GM18873 (cell line): ENCODE results near the gene CCBE1.

Source experiments
- ATAC-seq: cut with Tn5 transposase; IDR thresholded peaks from one replicate; pipeline ENCODE4 v1.9.1; 2021; ENCODE audit warnings: mild to moderate bottlenecking, moderate library complexity, moderate number of reproducible peaks; ENCODE audit not compliant: unreplicated experiment, low FRiP score

Gene CCBE1

DNA sequence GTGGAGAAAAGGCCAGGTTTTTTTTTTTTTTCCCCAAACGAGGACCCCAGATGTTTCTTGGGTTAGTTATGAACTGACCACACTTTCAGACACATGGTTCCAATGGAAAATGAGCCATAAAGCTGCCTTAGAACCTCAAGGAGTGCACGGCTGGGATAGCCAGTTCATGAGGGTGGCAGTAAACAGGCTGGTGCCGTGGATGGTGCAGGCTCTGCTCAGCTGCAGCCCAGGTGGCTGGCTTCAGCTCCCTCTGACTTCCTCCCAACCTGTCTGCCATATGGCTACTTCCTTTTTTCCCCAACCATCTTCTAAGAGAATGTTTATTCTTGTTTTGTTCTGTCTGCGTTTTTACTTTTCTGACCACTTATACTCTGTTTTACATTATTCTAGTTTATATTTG is 228.4 kb downstream of the CCBE1 start:
- no peak for ATAC-seq

DNA sequence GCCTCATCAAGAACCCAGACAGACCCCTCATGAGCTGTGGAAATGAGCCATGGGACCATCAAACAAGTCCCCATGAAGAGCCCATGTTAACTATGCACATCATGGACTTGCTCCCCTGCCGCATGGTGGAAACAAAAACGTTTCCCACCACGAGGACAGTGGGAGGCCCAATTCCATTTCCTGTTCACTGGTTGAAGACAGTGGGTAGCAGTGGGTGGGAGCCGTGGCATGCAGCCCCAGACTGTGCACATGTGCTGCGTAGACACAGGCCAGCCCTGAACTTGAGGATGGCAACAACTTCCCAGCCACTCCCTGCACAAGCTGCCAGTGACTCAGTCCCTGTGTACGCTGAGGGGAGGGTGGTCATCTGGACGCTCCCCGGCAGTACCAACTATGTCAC is 229.7 kb downstream of the CCBE1 start:
- no peak for ATAC-seq

DNA sequence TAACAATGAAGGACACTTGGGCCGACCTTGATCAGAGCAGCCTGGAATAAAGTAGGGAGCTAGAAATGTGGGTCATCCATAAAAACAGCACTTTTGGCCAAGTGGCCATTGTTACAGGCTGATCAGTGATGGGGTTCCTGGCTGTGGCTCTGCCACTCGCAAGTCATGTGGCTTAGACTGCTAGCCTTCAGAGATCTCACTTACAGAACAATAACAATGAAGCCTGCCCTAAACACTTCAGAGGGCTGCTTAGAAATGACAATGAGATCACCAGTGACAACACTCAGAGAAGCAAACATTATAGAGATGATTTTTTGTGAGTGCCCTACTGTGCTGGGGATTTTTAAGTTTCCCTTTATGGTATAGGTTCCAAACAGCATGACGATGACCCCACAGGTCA is 230.2 kb downstream of the CCBE1 start:
- ATAC-seq = no peak

DNA sequence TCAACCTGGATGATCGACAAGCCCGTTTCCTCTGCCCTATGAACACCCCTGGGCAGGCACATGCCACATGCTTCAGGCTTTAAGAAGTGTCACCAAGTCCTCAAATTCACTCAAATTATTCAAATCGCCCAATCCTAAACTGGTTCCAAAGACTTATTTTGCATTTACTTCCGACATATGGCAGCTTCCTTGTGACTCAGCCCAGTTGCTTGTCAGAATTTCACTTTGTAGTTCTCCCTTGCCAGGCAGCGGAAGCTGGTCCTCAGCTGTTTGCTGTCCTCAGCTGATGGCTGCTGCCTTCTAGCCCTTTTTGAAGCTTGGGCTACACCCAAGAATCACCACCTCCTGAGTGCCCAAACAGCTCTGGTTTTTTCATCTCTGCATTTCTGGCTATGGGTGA is 232.7 kb downstream of the CCBE1 start:
- no peak for ATAC-seq

DNA sequence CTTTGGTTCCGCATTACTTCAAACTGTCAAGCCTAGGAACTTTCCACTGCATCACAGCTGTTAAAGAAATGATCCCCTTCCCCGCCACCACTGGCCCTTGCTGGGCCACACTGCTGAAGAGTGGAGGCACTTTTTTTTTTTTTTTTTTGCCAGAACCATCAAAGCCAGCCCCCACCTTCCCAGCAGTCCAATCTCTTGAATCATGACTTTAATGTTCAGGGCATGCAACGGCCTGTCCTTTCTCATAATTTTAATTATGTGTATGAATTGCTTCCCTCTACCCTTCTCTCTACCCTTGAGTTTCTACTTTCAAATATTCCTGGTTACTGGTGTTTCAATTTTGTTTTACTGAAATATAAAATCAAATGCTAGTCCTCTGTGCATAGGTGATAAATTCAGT is 236.1 kb downstream of the CCBE1 start:
- no peak for ATAC-seq

GRCh38 chr18:59460072-59460420 is 237.2 kb downstream of the CCBE1 start:
- ATAC-seq = no peak

DNA sequence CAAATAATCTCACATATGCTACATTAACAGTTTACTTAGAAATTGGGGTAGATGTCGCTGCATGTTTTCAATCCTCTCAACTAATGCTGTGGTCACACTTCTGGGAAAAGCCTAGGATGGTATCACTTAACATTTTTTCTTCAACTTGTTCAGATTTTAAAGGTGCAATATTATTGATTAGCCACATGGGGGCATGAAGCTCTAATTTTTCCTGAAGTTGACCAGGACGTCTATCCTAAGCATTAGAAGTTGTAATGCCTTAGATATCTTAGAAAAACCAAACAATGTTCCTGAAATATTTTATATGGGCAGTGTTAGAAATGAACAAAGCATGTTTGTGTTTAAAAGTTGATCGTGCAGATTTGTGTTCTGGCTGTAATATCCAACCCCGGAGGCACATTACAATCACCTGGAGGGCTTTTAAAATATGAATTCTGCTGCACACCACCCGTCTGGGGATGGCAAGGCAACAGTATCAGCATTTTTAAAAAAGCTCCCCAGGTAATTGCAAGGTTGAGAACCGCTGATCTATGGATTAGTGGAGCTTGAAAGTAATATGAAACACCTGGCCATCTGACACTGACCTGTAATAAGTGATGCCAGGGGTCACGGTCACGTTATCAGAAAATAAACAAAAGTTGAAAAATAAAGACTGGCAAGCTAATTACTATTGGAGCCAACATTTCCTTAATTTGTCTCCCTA is 237.7 kb downstream of the CCBE1 start:
- ATAC-seq = no peak

DNA sequence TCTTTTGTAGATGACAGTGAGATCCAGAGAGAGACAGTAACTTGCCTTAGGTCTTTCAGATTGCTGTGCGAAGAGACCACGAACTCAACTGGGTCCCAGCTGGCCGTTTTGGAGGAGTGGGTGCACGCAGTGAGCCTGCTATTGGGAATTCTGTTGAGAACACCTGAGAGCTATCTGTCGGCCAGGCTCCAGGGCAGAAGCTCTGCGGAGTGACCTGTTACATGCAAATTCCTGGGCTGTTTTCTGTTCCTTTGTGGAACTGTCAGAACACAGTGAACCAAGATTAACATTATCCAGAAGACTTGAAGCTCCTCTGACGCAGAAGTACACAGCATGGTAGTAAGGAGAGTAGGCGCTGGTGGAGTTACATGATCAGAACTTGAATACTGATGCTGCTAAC is 238.6 kb downstream of the CCBE1 start:
- no peak for ATAC-seq

- ATAC-seq = no peak
These were observed 240.6 kb downstream of the CCBE1 start for GRCh38 chr18:59456657-59457056.

- ATAC-seq = no peak
These were observed 241.4 kb downstream of the CCBE1 start for GRCh38 chr18:59455728-59456276.

GRCh38 chr18:59454909-59455727 is 242.1 kb downstream of the CCBE1 start:
- ATAC-seq = no peak

GRCh38 chr18:59453468-59453961 is 243.7 kb downstream of the CCBE1 start:
- ATAC-seq = no peak

DNA sequence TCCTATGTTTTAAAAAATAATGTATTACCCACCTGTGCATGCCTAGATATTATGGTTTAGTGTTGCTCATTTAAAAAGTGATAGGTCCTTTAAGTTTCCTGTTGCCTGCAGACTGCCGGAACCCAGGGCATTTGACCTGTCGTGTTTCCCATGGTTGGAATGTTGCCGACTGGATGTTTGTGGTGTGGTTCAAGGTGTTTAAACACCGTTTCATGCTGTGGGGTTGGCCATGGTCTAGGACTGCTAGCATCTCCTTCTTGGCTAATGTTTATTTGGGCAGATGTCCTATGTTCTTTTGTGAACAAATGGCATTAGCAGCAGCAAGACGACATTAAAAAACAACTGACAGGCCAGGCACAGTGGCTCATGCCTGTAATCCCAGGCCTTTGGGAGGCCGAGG is 245.3 kb downstream of the CCBE1 start:
- no peak for ATAC-seq

DNA sequence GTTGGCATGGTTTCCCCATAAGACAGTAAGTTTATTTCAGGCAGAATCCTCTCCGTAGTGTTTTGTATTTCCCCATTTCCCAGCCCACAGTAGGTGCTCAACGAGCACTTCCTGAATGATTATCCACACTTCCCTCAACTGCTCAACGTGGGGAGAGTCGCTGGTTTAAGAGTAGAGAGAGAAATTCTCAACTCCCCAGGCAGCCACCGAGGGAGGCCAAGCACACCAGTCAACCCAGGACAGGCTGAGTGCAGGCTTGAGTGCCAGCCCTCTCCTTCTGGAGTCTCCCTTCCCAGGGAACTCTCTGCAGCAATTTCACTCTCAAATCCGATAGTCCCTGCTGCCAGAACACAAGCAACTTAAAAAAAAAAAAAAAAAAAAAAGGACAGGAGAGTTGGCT is 246.2 kb downstream of the CCBE1 start:
- no peak for ATAC-seq

- ATAC-seq = no peak
These were observed 248.7 kb downstream of the CCBE1 start for GRCh38 chr18:59448546-59448945.

- ATAC-seq = no peak
These were observed 251.2 kb downstream of the CCBE1 start for GRCh38 chr18:59446012-59446411.

DNA sequence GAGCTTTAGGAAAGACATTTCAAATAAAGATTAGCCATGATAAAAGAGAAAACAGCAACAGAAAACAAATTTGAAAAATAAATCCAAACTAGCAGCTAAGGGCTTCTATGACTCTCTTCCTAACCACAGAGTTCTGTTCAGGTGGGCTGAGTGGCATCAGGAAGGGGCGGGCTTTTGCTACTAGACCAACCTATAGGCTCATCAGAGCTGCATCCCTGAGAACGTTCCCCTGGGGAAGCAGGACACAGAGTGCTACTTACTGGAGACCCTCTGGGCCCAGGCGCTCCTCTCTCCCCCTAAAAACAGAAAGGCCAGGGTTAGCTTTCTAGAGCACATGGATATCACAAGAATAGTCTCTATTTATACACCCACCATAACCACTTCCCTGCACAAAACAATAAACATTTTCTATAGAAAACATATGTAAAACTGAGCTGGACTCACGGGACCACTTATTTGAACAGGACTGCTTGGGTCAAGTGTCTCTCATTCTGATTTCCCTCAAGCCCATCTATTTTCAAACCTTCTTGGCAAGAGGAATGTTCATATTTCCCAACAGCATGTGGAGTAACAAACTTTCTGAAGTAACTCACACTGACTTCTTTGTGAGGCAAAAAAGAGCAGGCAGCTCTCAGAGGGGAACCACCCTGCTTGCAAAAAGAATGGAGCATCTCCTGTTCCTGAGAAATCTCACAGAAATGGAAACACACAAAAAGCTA is 259.2 kb downstream of the CCBE1 start:
- no peak for ATAC-seq

- no peak for ATAC-seq
These were observed 264.2 kb downstream of the CCBE1 start for GRCh38 chr18:59432803-59433597.

- ATAC-seq = no peak
These were observed 266.1 kb downstream of the CCBE1 start for GRCh38 chr18:59431131-59431530.

- ATAC-seq = no peak
These were observed 267.6 kb downstream of the CCBE1 start for GRCh38 chr18:59429608-59430007.
